Activated CD8-positive, alpha-beta memory T cell treated with anti-CD3 and anti-CD28 coated beads, Interleukin-2, amount 50 U/mL, for 24 hours (primary cell): ENCODE data around the gene BET1L.
"Not testable (repeated sequence)": the region's sequence is repeated elsewhere in the genome, so short reads cannot be mapped to it uniquely, and the experiment has no call there.

Experiments
- DNase-seq: peaks from one replicate; pipeline ENCODE4 v3.0.0-alpha.2; 2020; ENCODE audit errors: extremely low read depth

The BET1L gene

GRCh38 chr11:196786-197731 is 10.1 kb downstream of the BET1L start:
- no peak for DNase-seq

- DNase-seq = not testable (repeated sequence)
Observed at GRCh38 chr11:193481-193880, 13.7 kb downstream of the BET1L start.

GRCh38 chr11:192674-193128 is 14.5 kb downstream of the BET1L start, which contains the start of gene SCGB1C1:
TSS of gene SCGB1C1 (plus strand) at chr11:193078. CDS start at chr11:193100, 22 bp downstream.
- DNase-seq = not testable (repeated sequence)

- DNase-seq = not testable (repeated sequence)
Observed at GRCh38 chr11:191490-192478, 15.4 kb downstream of the BET1L start.

GRCh38 chr11:190546-190945 is 16.7 kb downstream of the BET1L start:
- not testable (repeated sequence) for DNase-seq

- not testable (repeated sequence) for DNase-seq
Observed at GRCh38 chr11:189843-190311, 17.3 kb downstream of the BET1L start.

- not testable (repeated sequence) for DNase-seq
Observed at GRCh38 chr11:189200-189783, 17.9 kb downstream of the BET1L start.

- DNase-seq = not testable (repeated sequence)
Observed at GRCh38 chr11:180242-180641, 27.0 kb downstream of the BET1L start.
